ENCODE data around the gene RHEX.
A peak's percentile ranks its signal among the peaks of the same experiment; 100 is the strongest.

The RHEX gene

DNA sequence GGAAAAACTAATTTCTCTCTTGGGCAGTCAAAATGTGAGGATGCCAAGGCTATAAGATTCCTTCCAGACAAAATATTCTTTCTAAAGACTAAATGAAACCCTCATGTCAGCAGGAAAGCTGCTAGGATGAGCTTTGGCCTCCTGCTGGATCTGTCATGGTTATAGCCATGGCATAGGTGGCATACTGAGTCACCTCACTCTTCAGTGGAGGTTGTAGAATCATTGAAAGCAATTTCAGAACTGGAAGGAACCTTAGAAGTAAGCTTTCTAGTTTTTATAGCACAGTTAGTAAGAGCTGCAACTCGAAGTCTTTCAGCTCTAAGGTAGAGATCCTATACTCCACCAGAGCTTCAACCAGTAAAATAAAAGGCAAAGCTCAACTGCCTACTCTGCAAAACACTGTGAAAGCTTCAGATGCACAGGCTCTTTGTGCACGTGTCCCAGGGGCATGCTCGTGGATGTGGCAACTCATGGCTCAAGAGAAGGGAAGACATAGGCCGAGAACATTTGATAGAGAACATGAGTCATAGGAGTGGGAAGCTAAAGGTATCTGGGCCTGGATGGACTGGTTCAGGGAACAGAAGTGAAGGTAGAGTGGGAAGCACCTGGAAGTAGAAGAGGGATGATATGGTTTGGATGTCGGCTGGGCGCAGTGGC lies 58.4 kb downstream of the RHEX start:
- H3K4me3 ChIP-seq (ENCODE audit: low read depth, low read length) = no peak overlapping the region
- DNase-seq (ENCODE audit: low read depth) = no peak
- no peak for TF ChIP-seq CTCF (IDR thresholded peaks at IDR 0.05; ENCODE audit: control insufficient read depth, extremely low read depth, insufficient read depth)

DNA sequence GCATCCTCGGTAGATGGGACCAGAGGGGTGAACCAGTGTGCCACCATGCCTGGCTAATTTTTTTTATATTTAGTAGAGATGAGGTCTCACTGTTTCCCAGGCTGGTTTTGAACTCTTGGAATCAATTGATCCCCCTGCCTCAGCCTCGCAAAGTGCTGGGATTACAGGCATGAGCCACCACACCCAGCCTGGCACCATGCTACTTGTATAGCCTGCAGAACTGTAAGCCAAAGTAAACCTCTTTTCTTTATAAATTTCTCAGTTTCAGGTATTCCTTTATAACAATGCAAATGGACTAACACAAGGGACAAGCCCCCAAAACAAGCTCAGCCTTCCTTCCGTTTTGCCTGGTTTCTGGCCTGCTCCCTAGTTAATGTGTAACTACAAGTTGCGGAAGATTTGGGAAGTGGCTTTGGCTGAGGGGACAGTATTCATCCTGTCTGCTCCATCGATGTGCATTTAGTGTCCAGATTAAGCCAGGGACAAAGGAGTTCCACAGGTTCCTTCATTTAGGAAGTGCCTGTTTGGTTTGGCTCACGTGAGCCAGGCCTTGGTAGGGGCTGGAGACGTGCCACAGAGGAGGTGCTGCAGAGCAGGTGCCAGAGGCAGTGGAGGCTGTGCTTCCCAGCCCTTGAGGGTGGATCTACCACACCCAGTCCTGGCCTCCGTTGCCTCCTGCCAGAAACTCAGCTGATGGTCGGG lies 59.8 kb downstream of the RHEX start:
- peak; percentile 89 for DNase-seq (ENCODE audit: low read depth)
- no peak for TF ChIP-seq CTCF (IDR thresholded peaks at IDR 0.05; ENCODE audit: control insufficient read depth, extremely low read depth, insufficient read depth)
- no peak overlapping the region for H3K4me3 ChIP-seq (ENCODE audit: low read depth, low read length)

GRCh38 chr1:206114692-206115640 lies 62.0 kb downstream of the RHEX start:
- no peak overlapping the region for H3K4me3 ChIP-seq (ENCODE audit: low read depth, low read length)
- TF ChIP-seq CTCF (IDR thresholded peaks at IDR 0.05; ENCODE audit: control insufficient read depth, extremely low read depth, insufficient read depth) = no peak
- no peak for DNase-seq (ENCODE audit: low read depth)

GRCh38 chr1:206115791-206116190 lies 62.8 kb downstream of the RHEX start:
- DNase-seq (ENCODE audit: low read depth) = no peak
- TF ChIP-seq CTCF (IDR thresholded peaks at IDR 0.05; ENCODE audit: control insufficient read depth, extremely low read depth, insufficient read depth) = no peak
- no peak overlapping the region for H3K4me3 ChIP-seq (ENCODE audit: low read depth, low read length)

DNA sequence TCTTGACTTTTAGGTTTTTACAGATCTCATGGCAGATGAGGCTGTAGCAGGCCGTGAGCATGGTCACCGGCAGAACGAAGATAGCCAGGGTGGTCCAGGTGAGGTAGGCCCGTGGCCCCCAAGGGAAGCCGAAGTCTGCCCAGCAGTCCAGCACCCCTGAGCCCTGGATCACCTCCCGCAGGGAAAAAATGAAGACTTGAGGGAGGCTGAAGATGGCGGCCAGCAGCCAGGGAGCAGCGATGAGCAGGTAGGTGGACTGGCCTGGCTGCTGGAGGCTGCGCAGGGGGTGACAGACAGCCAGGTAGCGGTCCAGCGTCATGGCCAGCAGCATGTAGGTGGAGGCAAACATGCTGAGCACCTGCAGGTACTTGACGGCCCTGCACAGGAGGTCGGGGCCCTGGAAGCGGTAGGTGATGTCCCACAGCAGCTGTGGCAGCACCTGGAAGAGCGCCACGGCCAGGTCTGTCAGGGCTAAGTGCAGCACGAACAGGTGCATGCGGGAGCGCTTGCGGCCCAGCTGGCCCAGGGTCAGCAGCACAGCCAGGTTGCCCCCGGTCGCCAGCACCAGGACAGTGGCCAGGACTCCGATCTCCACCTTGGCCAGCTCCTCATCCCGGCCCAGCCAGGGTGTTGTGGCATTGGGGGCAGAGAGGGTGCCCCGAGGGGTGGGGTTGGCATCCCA lies 63.4 kb downstream of the RHEX start:
- H3K4me3 ChIP-seq (ENCODE audit: low read depth, low read length) = no peak overlapping the region
- TF ChIP-seq CTCF (IDR thresholded peaks at IDR 0.05; ENCODE audit: control insufficient read depth, extremely low read depth, insufficient read depth) = no peak
- DNase-seq (ENCODE audit: low read depth) = no peak

DNA sequence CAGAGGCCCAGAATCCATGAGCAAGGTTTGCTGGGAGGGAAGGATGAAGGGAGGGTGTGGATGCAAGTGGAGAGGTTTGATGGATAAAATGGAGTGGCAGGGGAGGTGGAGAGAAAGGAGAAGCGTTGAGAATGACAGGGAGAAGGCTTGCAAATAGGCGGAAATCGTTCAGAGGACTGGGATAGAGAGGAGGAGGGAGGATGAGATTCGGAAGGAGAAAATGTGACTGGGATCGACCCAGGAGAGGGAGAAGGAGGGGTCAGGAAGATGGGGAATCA lies 63.8 kb downstream of the RHEX start:
- no peak overlapping the region for H3K4me3 ChIP-seq (ENCODE audit: low read depth, low read length)
- no peak for TF ChIP-seq CTCF (IDR thresholded peaks at IDR 0.05; ENCODE audit: control insufficient read depth, extremely low read depth, insufficient read depth)
- DNase-seq (ENCODE audit: low read depth) = no peak
